ENCODE measurements around the gene GART. TPM values are rescaled to one million over a fixed set of nuclear protein-coding genes. Genes with fewer than 3 reads are reported as not detected.

GART gene
- total and polyA plus RNA-seq, 10 of the 15 experiments (the other 5 are each of a cell fraction or from before 2014, with no cell fraction given), result 44.7 to 178 (median 106) TPM

DNA sequence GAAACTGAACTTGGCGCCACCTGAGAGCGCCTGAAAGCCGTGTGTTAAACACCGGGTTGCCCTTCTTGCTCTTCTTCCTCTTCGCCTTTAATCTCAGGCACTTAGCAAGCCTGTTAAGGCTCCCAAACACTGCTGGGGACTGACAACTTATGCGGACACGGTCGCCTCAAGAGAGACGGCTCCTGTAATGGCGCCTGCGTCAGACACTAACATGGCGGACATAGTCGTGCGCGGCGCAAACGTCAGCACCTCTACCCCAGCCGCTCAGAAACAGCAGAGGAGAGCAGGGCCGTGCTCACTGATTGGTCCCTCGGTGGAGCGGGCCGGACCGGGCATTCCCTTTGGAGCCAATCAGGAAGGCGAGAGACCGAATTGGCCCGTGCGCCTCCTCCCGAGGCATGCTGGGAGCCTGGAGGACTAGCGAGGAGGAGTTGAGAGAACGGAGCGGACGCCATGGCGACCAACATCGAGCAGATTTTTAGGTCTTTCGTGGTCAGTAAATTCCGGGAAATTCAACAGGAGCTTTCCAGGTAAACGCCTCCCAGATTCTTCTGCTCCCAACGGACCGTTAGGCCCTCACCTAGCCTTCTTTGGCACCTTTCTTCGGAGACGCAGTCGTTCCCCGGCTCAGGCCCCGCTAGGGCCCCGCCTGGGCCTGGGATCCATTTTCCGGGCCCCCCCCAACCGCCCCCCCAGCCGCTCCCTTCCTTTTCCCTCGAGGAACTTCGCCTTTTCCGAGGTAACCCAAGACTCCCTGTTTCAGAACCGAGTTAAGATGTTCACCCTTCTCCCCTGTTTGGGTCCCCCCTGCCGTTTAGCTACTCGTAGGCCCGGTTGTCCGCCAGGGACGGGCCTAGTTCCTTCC is 955 bp upstream of the GART start, which contains the start of gene SON (continued):
- TF ChIP-seq SPI1 (IDR thresholded peaks at IDR 0.05; ENCODE audit: borderline replicate concordance, insufficient read depth, low read depth, low read length), result peak; percentile 4; the same call in 1 of the 2 replicates
- TF ChIP-seq, protein P1, sequence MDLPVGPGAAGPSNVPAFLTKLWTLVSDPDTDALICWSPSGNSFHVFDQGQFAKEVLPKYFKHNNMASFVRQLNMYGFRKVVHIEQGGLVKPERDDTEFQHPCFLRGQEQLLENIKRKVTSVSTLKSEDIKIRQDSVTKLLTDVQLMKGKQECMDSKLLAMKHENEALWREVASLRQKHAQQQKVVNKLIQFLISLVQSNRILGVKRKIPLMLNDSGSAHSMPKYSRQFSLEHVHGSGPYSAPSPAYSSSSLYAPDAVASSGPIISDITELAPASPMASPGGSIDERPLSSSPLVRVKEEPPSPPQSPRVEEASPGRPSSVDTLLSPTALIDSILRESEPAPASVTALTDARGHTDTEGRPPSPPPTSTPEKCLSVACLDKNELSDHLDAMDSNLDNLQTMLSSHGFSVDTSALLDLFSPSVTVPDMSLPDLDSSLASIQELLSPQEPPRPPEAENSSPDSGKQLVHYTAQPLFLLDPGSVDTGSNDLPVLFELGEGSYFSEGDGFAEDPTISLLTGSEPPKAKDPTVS (IDR thresholded peaks at IDR 0.05; ENCODE audit: low read depth, low read length), result no peak
- no peak for TF ChIP-seq YBX1 (IDR thresholded peaks at IDR 0.05)
- TF ChIP-seq RBBP5 (conservative IDR thresholded peaks at IDR 0.05), result no peak
- no peak; the same call in none of the 2 replicates for TF ChIP-seq MXI1 (IDR thresholded peaks at IDR 0.05; ENCODE audit: low read depth, low read length)
- no peak; the same call in 1 of the 2 replicates for TF ChIP-seq TARDBP (IDR thresholded peaks at IDR 0.05; ENCODE audit: borderline replicate concordance)
- TF ChIP-seq, protein P2, sequence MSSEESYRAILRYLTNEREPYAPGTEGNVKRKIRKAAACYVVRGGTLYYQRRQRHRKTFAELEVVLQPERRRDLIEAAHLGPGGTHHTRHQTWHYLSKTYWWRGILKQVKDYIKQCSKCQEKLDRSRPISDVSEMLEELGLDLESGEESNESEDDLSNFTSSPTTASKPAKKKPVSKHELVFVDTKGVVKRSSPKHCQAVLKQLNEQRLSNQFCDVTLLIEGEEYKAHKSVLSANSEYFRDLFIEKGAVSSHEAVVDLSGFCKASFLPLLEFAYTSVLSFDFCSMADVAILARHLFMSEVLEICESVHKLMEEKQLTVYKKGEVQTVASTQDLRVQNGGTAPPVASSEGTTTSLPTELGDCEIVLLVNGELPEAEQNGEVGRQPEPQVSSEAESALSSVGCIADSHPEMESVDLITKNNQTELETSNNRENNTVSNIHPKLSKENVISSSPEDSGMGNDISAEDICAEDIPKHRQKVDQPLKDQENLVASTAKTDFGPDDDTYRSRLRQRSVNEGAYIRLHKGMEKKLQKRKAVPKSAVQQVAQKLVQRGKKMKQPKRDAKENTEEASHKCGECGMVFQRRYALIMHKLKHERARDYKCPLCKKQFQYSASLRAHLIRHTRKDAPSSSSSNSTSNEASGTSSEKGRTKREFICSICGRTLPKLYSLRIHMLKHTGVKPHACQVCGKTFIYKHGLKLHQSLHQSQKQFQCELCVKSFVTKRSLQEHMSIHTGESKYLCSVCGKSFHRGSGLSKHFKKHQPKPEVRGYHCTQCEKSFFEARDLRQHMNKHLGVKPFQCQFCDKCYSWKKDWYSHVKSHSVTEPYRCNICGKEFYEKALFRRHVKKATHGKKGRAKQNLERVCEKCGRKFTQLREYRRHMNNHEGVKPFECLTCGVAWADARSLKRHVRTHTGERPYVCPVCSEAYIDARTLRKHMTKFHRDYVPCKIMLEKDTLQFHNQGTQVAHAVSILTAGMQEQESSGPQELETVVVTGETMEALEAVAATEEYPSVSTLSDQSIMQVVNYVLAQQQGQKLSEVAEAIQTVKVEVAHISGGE (CRISPR knock-in tag; IDR thresholded peaks at IDR 0.05), result no peak
- 0 out of 4 replicates have a peak, but pooled peaks of 1 of the 2 experiments have one; percentile 12 for TF ChIP-seq SRF (IDR thresholded peaks at IDR 0.05; ENCODE audit: low read depth in 2 of 2, low read length in 2 of 2)
- TF ChIP-seq TAF1 (IDR thresholded peaks at IDR 0.05; ENCODE audit: borderline replicate concordance, low read depth, low read length), result peak; percentile 71
- TF ChIP-seq WRNIP1 (IDR thresholded peaks at IDR 0.05; ENCODE audit: borderline replicate concordance, low read depth, low read length), result no peak
- no peak for TF ChIP-seq TCF7 (IDR thresholded peaks at IDR 0.05; ENCODE audit: borderline replicate concordance)
- no peak; the same call in 1 of the 2 replicates for TF ChIP-seq LARP7 (IDR thresholded peaks at IDR 0.05)
- TF ChIP-seq, protein P3, sequence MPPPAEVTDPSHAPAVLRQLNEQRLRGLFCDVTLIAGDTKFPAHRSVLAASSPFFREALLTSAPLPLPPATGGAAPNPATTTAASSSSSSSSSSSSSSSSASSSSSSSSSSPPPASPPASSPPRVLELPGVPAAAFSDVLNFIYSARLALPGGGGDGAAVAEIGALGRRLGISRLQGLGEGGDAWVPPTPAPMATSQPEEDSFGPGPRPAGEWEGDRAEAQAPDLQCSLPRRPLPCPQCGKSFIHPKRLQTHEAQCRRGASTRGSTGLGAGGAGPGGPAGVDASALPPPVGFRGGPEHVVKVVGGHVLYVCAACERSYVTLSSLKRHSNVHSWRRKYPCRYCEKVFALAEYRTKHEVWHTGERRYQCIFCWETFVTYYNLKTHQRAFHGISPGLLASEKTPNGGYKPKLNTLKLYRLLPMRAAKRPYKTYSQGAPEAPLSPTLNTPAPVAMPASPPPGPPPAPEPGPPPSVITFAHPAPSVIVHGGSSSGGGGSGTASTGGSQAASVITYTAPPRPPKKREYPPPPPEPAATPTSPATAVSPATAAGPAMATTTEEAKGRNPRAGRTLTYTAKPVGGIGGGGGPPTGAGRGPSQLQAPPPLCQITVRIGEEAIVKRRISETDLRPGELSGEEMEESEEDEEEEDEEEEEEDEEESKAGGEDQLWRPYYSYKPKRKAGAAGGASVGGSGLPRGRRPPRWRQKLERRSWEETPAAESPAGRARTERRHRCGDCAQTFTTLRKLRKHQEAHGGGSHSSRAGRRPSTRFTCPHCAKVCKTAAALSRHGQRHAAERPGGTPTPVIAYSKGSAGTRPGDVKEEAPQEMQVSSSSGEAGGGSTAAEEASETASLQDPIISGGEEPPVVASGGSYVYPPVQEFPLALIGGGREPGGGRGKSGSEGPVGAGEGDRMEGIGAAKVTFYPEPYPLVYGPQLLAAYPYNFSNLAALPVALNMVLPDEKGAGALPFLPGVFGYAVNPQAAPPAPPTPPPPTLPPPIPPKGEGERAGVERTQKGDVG (CRISPR knock-in tag; IDR thresholded peaks at IDR 0.05), result no peak
- TF ChIP-seq NR2F1 (conservative IDR thresholded peaks at IDR 0.05), result no peak
- peak; percentile 57 for TF ChIP-seq SMAD1 (IDR thresholded peaks at IDR 0.05; ENCODE audit: low read depth, partially characterized antibody)
- TF ChIP-seq ZNF274 (IDR thresholded peaks at IDR 0.05; ENCODE audit: insufficient read depth, insufficient read length), result no peak
- TF ChIP-seq, protein P4, sequence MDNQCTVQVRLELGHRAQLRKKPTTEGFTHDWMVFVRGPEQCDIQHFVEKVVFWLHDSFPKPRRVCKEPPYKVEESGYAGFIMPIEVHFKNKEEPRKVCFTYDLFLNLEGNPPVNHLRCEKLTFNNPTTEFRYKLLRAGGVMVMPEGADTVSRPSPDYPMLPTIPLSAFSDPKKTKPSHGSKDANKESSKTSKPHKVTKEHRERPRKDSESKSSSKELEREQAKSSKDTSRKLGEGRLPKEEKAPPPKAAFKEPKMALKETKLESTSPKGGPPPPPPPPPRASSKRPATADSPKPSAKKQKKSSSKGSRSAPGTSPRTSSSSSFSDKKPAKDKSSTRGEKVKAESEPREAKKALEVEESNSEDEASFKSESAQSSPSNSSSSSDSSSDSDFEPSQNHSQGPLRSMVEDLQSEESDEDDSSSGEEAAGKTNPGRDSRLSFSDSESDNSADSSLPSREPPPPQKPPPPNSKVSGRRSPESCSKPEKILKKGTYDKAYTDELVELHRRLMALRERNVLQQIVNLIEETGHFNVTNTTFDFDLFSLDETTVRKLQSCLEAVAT (IDR thresholded peaks at IDR 0.05), result peak; percentile 81
- TF ChIP-seq ATF7 (IDR thresholded peaks at IDR 0.05; ENCODE audit: low read depth), result peak; percentile 69
- no peak for TF ChIP-seq SUPT20H (IDR thresholded peaks at IDR 0.05; ENCODE audit: borderline replicate concordance, control insufficient read depth, low read depth, low read length)
- no peak for TF ChIP-seq EED (IDR thresholded peaks at IDR 0.05; ENCODE audit: low read depth)
- peak; percentile 97 for TF ChIP-seq RFX5 (IDR thresholded peaks at IDR 0.05; ENCODE audit: low read depth, low read length)

Measured in GM12878 (cell line).